Limb (tissue), 2 donors: ENCODE data around the gene MAEL.

Experiments
- DNase-seq, 2 donors: peaks; one replicate each; pipeline ENCODE4 v3.0.0-alpha.2; 2016; ENCODE audit errors: extremely low spot score in 2 of 2

Gene MAEL

DNA sequence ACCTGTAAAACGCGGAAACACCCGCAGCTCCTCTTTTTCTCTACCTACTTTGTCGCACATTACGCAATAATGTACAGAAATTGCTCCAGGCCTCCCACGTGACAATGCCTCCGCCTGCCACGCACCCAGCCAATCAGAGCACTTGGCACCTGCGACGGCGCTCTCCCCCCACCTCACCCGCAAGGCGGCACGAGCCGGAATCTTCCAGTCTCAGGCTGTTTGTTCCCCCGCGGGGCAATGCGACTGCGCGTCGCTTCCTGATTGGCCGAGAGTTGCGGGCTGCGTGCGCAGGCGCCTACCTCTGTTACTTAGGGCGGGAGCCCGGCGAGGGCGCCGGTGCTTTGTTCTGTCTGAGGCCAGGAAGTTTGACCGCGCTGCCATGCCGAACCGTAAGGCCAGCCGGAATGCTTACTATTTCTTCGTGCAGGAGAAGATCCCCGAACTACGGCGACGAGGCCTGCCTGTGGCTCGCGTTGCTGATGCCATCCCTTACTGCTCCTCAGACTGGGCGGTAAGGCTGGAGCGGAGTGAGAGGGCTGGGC is at the start of gene MAEL:
Gene MAEL, plus strand, starts transcription at position 307 of the 542 bp plus-strand sequence. Its CDS starts 73 bp downstream, at position 380.
- no peak for DNase-seq

DNA sequence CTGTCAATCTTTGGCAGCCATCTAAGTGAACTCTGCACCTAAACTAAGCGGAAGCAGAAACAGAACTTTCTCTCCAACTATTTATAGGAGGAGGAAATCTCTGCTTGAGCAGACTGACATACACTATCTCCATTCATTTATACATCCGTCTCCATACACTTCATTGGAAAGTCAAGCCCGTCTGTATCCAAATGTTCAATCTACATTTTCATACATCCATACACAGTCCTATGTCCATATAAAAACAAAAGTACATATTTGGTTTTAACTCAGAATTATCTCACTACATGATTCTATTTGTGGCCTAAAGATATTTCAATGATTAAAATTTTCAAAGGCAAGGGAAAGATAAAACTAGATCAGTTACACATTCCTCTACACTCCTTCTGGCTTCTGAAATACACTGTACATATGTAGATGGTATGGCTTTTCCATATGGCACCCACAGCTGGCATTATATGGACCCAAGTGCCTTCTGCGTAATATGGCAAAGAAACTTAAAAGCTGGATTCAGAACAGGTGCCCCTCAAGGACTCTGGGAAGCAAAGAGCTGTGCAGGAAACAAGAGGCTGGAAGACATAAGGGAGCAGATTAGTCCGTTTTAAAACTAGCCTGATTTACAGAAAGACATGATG is 49.2 kb upstream of the MAEL start:
- DNase-seq: no peak

DNA sequence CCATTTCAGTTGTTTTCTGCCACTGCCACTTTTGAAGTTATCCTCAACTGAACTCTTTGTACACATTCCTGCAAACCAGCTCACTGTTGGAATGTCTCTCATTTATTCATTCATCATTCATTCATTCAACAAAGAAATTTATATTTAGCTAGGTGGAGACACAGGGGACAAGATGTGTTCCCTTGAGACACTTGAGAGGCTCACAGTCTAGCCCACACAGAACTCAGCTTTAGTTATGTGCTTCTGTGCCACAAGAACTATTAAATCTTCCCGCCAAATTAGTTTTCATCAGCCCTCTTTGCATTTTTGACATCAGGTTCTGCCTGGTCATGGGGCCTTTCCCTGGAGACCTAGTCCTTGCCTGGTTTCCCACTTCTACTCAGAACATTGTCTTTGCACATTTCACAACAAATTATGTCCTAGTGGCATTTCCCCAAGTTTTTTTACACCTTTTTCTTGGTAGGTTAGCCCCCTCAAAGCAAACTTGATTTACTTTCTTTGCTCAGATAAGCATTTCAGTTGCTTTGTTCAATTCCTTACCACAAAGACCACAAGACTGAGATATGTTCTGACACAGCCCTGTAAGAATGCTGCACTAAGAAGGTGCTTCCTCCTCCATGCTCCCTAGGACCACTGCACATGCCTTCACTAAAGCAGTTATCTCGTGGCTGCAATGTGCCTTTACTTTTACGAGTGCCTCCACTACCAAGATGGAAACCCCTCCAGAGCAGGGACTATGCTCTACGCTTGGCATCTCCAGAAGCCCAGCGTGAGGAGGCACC is 44.7 kb upstream of the MAEL start:
- DNase-seq: no peak

GRCh38 chr1:166947398-166948043 is 41.6 kb upstream of the MAEL start:
- peak; percentile 67 to 83 for DNase-seq

- no peak for DNase-seq
Observed at GRCh38 chr1:166948856-166949350, 40.2 kb upstream of the MAEL start.

- no peak for DNase-seq
Observed at GRCh38 chr1:166950156-166950555, 38.9 kb upstream of the MAEL start.

GRCh38 chr1:166951050-166951449 is 38.0 kb upstream of the MAEL start:
- DNase-seq: no peak

- no peak for DNase-seq
Observed at GRCh38 chr1:166952002-166952746, 36.9 kb upstream of the MAEL start.

- DNase-seq: no peak
Observed at GRCh38 chr1:166953491-166953890, 35.6 kb upstream of the MAEL start.

GRCh38 chr1:166956057-166956850 is 32.8 kb upstream of the MAEL start:
- DNase-seq: no peak

DNA sequence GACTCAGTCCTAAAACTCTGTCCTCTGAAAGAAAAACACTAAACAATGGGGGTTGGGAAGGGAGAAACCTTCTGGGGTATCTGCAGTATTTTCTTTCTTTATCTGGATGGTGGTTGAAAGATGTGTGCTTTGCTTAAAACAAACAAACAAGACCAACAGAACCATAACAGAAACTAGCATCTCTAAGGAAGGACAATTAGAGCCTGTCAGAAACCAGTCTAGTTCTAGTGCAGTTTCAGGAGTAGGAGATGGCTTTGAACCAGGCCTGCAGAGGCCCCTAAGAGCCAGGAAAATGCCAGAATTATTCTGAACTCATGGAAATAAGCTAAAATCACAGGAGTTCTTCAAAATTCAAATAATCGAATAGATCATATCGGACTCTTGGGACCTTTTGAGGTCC is 32.2 kb upstream of the MAEL start:
- no peak for DNase-seq

DNA sequence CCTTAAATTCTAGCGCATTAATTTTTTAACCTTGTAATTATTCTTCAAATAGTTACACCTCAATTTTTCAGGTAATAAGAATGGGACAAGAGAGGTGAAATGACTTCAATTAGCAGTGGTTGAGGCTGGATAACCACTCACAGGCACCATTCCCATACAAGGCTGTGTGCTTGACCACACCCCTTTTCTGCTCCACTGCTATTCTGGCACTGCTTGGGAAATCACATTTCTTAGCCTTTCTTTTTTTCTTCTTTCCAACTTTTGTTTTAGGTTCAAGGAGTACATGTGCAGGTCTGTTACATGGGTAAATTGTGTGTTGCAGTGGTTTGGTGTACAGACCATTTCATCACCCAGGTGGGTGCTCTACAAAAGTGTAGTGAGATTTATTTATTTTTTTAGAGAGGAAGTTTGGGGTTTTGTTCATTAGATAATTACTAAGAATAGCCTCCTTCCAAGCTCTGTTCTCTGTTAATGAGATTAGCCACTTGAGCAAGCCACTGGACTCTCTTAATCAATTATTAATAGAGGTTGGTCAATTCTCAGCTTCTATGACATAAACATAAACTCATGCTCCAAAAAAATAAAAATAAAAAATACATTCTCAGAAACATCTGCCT is 28.1 kb upstream of the MAEL start:
- no peak for DNase-seq

DNA sequence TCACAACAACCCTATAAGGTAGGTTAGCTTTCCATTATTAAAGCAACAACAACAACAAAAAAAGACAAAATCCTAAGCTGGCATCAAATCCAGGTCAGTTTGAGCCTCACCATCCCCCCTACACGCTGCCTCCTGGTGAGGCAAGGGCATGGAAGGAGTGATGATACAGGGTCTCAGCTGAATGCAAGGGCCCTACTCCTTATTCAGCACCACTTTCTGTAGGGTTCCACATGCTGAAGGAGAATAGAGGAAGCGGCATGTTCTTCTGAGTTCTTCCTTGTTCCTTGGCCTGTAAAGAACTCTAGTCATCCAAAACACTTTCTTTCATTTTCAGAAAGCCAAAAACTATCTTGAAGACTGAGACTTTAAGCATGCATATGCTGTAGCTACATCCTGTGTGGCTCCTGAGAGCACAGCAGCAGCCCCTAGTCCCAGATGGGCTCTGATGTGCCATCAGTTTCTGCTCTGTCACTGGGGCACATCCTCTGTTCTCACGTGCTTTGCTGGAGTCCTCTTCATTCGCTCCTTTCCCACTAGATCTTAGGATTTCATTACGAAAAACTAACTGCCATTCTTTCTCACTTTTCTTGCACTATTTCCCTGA is 19.9 kb upstream of the MAEL start:
- no peak for DNase-seq

DNA sequence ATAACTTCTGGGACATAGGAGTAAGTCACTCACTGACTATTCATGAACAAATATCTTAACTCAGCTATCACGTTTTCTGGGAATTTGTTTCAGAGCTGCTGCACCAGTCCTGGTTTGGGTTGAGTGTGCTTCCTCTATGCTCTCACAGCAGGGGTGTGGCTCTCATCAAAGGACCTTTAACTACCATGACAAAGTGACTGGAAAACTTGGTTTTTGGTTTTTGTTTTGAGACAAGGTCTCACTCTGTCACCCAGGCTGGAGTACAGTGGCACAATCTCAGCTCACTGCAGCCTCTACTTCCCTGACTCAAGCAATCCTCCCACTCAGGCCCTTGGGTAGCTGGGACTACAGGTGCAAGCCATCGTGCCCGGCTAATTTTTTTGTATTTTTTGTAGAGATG is 17.8 kb upstream of the MAEL start:
- DNase-seq: no peak

DNA sequence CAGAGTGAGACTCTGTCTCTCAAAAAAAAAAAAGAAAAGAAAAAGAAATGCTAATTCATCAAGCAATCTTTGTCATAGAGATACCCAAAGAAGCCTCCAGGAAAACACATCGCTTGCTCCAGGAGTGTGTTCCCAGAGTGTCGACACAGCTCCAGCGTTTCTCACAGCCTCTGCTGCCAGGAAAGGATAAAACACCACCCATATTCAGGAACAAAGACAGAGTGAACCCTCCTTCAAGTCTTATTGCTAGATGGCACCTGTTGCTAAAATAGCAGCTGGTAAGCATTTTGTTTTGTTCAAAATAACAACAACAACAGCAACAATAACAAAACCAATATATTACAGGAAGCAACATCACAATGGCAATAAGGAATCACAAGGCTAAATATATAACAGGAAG is 16.9 kb upstream of the MAEL start:
- no peak for DNase-seq

DNA sequence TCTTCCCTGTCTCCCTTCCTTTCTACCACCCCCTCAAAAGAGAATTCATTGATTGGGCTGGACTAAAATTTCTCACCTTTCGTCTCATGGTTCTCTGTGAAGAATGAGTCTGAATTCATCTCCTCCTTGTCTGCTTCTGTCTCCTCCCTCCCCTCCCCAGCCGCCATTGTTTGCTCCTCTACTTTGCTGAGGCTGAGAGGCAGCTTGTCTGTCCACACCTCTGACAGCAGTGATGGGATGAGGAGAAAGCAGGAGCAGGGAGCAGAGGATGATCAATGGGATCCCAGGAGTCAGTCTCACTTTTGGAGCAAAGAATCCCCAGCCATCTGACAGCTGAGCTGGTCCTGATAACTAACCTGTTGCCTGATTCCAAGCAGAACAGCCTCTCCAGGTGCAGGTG is 16.3 kb upstream of the MAEL start:
- no peak for DNase-seq

GRCh38 chr1:166974647-166975345 is 14.3 kb upstream of the MAEL start:
- DNase-seq: peak in 1 of 2 donors; percentile 39

GRCh38 chr1:166975361-166976129 is 13.5 kb upstream of the MAEL start, which contains the start of gene ILDR2:
TSS of gene ILDR2 (minus strand) at chr1:166975540. CDS start at chr1:166975268, 272 bp downstream.
- DNase-seq: peak; percentile 11 to 71
